Stimulated activated naive CD4-positive, alpha-beta T cell (primary cell): ENCODE data around the gene CNPPD1.
A peak's percentile ranks its signal among the peaks of the same experiment; 100 is the strongest.

Source experiments
- DNase-seq, 6 experiments: peaks; one replicate each; lab custom pipeline; 2025; lab: John Stamatoyannopoulos, UW

The CNPPD1 gene

DNA sequence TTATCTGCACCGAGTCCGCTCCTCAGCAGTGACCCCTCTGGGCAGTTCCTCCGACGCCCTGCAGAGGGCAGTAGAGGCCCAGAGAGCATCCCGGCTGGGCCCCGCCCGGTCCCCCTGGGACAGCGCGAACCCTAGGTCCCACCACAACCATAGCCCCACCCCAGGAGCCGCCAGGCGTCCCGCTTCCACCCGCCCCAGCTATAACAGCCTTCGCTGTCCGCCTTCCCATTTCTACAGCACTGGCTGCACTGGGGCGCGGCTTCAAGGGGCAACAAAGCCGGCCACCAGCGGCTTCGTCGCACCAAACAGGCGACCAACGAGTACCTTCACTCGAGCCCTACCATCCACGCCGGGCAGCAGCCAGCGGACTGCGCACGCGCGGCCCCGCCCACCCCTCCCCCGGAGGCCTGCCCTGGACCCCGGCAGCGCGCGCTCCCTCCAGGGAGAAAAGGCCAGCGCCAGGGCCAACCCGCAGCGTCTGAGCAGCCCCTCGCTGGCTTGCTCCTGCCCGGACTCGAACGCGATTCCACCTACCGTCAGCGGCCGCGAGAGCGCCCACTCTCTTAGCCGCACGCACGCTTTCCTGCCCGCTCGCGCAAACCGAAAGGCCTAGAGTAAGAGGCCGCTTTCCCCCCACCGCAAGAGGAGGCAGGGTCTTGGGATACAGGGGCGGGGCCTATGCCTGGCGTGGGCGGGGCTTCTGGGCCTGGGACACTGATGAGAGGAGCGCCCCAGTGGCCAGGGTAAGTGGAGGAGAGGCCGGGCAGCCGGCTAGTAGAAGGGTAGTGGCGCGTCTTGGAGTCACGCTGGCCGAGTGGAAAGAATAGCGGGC, 16.3 kb downstream of the CNPPD1 start, which contains the start of gene NHEJ1:
Gene NHEJ1, minus strand, starts transcription at position 630 of the 832 bp plus-strand sequence. CDS start 2,453 bp downstream, outside the sequence.
- DNase-seq, result peak; percentile 84 to 99 (median 94)

- no peak for DNase-seq
These were observed 16.9 kb downstream of the CNPPD1 start for GRCh38 chr2:219159771-219160185.

DNA sequence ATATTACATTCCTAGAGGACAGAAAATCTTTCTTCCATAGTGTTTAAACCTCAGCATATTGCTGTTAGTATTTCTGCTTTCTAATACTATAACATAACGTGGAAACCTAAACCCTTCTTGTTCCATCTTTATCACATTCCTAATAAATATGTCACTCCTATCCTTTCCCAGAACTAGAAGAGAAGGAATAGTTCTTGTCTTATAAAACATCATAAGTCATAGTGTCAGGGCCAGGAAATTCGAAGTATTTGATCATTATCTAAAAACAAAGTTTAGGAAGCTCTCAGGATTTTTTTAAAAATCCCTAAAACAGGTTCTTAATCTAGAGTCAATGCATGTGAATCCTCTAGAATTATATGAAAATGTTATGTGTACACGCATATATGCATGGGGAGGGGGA, 18.1 kb downstream of the CNPPD1 start:
- no peak for DNase-seq

GRCh38 chr2:219158025-219158424, 18.7 kb downstream of the CNPPD1 start:
- DNase-seq, result no peak

GRCh38 chr2:219157396-219157795, 19.3 kb downstream of the CNPPD1 start:
- no peak for DNase-seq

- DNase-seq, result peak in 3 of 6 experiments; percentile 32 to 67 (median 57)
These were observed 21.6 kb downstream of the CNPPD1 start for GRCh38 chr2:219155054-219155644.

GRCh38 chr2:219149667-219150066, 27.1 kb downstream of the CNPPD1 start:
- no peak for DNase-seq

GRCh38 chr2:219142329-219142728, 34.4 kb downstream of the CNPPD1 start:
- DNase-seq, result no peak

DNA sequence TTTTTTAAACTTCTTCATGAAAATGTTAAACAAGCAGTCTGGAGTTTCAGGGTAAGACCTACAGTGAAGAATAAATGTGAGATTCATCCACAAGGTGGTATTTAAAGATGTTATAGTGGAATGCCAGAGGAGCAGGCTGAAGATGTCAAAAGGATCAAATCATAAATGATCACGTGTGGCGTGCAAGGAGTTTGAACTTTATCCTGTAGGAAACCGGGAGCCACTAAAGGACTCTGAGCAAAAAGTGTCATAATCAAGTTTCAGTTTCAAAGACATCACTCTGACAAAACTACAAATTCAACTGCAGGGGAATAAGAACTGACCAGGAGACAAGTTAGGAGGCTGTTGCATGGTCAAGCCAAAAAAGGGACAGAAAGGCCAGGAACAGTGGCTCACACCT, 36.0 kb downstream of the CNPPD1 start:
- DNase-seq, result no peak

GRCh38 chr2:219133976-219134375, 42.7 kb downstream of the CNPPD1 start:
- DNase-seq, result no peak

GRCh38 chr2:219131744-219132143, 45.0 kb downstream of the CNPPD1 start:
- no peak for DNase-seq

DNA sequence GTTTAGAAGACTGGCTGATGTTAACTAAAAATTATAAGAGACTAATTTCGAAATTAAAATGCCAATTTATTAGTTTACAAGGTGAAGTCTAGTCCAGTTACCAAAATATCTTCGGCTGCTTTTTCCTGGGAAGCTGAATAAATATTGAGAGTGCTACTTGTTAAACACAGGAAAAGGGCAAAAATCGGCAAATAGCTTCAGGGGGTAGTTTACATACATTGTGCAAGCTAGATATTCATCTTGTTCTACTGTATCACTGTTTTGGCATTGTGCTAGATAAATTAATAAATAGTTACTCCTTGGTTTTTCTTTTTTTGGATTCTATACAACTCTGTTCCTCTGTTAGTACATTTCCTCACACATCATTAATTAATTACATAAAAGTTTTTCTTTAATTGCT, 45.4 kb downstream of the CNPPD1 start:
- no peak for DNase-seq

GRCh38 chr2:219129589-219129988, 47.1 kb downstream of the CNPPD1 start:
- no peak for DNase-seq

DNA sequence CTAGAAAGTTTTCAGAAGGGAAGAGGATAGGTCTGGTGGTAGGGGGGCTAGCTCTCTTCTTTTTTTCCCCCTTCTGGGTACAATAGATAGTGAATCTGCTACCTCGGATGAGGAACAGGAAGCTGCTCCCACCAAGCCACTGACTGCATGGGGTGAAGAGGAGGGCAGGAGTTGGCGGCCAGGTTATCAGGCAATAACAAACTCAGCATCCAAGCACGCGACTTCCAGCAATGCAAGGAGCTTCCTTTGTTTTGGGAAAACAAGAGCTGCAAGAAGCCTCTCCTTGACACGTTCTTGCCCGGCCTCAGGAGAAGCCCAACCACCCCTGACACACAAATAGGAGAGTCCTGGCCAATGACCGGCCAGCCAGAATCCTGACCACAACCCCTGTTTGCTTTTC, 48.3 kb downstream of the CNPPD1 start:
- DNase-seq, result no peak

- no peak for DNase-seq
These were observed 49.6 kb downstream of the CNPPD1 start for GRCh38 chr2:219127037-219127635.

DNA sequence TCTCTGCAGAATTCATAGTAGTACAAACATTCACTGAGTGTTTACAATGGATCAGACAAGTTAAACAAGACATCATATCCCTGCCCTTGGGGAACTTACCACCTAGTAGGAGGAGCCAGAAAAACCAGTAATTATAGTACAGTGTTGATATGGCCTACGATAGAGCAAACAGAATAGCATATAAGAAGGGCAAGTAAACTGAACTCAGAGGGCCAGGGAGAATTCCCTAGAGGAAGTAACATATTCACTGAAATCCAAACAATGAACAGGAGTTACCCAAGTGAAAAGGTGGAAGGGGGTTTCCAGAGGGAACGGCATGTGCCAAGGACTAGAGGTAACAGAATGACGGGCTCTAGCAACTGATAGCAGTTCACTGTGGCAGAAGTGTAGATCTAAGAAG, 50.2 kb downstream of the CNPPD1 start:
- no peak for DNase-seq

- DNase-seq, result no peak
These were observed 50.8 kb downstream of the CNPPD1 start for GRCh38 chr2:219125886-219126270.

- DNase-seq, result no peak
These were observed 51.4 kb downstream of the CNPPD1 start for GRCh38 chr2:219125225-219125885.

- DNase-seq, result no peak
These were observed 52.2 kb downstream of the CNPPD1 start for GRCh38 chr2:219124381-219125110.

DNA sequence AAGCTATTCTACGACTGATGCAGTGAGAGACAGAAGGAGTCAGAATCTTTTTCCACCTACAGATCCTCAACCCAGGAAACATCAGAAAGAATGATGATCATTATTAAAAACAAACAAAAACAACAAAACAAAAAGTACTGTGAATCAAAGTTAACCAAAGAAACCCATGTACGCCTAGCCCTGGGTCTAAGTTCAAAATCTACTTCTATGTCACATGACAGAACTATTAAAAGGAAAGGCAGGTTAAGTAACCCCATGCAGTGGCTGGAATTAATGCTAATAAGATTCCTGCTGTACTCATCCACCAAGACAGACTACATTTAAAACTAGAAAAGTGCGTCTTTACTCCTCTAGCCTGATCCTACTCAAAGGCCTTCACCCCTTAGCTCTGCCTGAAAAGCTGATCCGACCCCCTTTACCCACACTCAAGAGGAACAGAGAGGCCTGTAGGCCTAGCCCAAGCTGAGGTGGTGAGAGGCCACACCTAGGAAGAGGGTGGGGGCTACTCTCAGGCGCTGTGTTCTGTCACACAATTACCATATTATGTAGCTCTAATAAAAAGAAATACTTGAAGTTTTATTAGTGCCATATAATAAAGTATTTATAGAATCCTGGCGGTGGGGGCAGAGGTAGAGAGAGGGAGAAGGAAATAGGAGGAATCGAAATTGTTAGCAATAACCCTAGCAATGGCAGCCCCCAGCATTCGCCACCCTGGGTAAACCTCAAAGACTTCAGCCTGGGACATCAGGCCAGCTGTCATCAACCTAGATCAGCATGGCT, 53.2 kb downstream of the CNPPD1 start:
- no peak for DNase-seq
